Lower leg skin (tissue), 3 donors: ENCODE results near the gene GPR83.

Experiments
- POLR2A ChIP-seq, 2 donors: fragments of 450-650 bp; IDR thresholded peaks; one replicate each; pipeline ENCODE4 v1.6.1; 2016 to 2017; ENCODE audit warnings: antibody characterized with exemption in 2 of 2, mild to moderate bottlenecking in 1 of 2, moderate library complexity in 1 of 2
- TF ChIP-seq, protein P1 (sequence below), 3 donors: fragments of 450-650 bp; IDR thresholded peaks; one replicate each; pipeline ENCODE4 v1.5.1; 2016; ENCODE audit warnings: antibody characterized with exemption in 3 of 3, mild to moderate bottlenecking in 3 of 3, moderate library complexity in 2 of 3

DNA sequence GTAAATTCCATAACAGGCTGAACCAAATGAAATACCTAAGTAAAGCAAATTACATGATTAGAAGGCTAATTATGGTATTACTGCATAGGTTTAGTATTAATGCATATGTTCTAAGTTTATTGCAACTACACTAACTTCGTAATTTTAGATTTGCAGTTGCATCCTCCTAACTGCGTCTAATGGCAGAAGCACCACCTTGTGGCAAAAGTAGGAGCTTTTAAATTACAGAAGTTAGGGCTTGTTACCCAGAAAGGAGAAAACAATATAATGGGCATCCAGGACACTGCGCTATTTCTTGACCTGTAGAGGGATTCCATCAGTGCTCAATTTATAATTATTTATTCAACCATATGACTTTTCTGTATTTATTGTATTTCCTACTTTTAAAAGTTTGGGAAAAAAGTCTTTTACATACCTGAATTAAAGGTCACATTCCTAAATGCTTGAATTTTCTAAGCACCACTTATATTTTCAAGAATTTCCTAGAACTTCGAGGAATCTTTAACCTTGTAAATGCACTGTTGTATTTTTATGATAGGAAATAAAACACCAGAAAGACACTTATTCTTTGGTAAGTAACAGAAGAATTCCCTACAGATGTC is 16.3 kb upstream of the GPR83 start:
- no peak for TF ChIP-seq POLR2A (IDR thresholded peaks at IDR 0.05)
- TF ChIP-seq, protein P1, sequence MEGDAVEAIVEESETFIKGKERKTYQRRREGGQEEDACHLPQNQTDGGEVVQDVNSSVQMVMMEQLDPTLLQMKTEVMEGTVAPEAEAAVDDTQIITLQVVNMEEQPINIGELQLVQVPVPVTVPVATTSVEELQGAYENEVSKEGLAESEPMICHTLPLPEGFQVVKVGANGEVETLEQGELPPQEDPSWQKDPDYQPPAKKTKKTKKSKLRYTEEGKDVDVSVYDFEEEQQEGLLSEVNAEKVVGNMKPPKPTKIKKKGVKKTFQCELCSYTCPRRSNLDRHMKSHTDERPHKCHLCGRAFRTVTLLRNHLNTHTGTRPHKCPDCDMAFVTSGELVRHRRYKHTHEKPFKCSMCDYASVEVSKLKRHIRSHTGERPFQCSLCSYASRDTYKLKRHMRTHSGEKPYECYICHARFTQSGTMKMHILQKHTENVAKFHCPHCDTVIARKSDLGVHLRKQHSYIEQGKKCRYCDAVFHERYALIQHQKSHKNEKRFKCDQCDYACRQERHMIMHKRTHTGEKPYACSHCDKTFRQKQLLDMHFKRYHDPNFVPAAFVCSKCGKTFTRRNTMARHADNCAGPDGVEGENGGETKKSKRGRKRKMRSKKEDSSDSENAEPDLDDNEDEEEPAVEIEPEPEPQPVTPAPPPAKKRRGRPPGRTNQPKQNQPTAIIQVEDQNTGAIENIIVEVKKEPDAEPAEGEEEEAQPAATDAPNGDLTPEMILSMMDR (IDR thresholded peaks at IDR 0.05), result no peak
